HG03060 (cell line): ENCODE measurements around the gene NELL2.

ENCODE experiments used
- ATAC-seq: cut with Tn5 transposase; IDR thresholded peaks from one replicate; pipeline ENCODE4 v1.9.1; 2021; ENCODE audit warnings: low read depth, moderate number of reproducible peaks; ENCODE audit not compliant: unreplicated experiment

The NELL2 gene

DNA sequence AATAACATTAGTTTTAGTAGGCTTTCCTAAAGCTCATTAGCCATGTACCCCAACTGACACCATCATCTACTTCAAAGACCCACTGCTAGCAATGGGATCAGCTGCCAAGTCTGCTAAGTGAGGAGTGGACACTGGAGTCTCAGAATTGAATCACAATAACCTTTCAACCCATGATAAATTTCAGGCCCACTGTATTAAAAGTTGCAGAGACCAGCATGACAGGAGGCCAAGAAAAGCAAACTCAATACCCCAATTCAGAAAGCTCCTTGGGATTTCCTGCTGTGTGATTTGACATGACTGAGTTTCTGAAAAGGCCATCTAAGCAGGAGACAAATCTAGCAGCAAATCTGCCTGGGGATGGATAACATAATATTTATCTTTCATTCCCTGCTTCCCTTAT lies 320.7 kb downstream of the NELL2 start:
- no peak for ATAC-seq

DNA sequence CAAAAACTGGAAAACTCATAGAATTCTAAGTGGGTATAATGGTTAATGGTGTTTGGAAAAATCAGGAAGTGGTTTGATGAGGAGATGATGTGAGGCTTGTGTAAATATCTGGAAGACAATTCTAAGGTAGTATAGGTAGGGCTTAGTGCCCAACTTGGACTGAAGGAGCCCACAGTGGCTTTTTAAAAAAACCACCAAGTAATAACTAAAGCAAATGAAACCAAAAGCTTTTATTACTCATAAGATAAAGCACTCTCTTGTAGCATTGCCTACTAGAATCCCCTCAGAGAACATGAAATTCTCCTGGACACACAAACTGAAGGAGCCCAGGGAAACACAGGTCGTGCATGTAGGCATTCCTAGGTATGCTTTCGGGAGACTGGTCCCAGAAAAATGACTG lies 324.5 kb downstream of the NELL2 start:
- ATAC-seq = no peak

GRCh38 chr12:44550377-44550776 lies 325.7 kb downstream of the NELL2 start:
- ATAC-seq = no peak

- no peak for ATAC-seq
These were observed 330.1 kb downstream of the NELL2 start for GRCh38 chr12:44546060-44546459.

DNA sequence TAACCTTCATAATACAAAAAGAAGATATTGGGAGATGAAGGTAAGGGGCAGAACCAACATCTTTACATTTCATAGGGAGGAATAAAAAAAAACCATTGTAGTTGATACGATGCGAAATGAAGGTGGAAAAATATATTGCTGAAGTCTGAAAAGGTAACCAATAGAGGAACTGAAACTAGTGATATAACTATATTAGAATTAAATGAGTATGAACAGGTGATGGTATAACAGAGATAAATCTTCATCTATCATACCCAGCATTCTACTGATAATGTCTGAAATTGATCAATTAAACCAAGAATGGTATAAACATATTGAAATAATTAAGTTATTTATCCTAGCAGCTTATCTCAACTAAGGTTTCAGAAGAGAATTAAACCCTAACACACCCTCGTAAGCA lies 332.1 kb downstream of the NELL2 start:
- no peak for ATAC-seq

- no peak for ATAC-seq
These were observed 333.4 kb downstream of the NELL2 start for GRCh38 chr12:44542716-44543115.

DNA sequence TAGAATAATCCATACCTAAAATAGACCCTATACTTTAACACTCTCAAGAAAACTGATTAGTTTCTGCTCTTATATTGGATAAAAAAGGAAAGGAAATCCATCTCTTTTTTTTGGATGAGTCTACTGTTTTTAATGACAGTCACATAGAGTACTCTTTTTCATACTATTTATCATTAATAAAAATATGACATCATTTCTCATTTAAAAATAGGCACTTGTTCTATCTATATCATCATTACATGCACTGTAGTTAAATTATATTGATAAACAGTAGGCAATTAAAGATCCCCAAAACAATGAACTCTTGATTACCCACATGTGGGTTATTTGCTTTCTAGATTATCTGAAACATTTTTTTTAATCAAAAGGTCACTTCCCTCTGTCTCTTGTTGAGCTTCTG lies 338.8 kb downstream of the NELL2 start:
- no peak for ATAC-seq

- ATAC-seq = no peak
These were observed 343.2 kb downstream of the NELL2 start for GRCh38 chr12:44532940-44533339.

GRCh38 chr12:44531320-44531971 lies 344.7 kb downstream of the NELL2 start:
- ATAC-seq = no peak

GRCh38 chr12:44526655-44527182 lies 349.4 kb downstream of the NELL2 start:
- ATAC-seq = no peak

GRCh38 chr12:44525806-44526654 lies 350.1 kb downstream of the NELL2 start:
- ATAC-seq = no peak

- no peak for ATAC-seq
These were observed 352.3 kb downstream of the NELL2 start for GRCh38 chr12:44523828-44524227.

GRCh38 chr12:44521702-44522101 lies 354.4 kb downstream of the NELL2 start:
- ATAC-seq = no peak

GRCh38 chr12:44519931-44520330 lies 356.2 kb downstream of the NELL2 start:
- ATAC-seq = no peak

DNA sequence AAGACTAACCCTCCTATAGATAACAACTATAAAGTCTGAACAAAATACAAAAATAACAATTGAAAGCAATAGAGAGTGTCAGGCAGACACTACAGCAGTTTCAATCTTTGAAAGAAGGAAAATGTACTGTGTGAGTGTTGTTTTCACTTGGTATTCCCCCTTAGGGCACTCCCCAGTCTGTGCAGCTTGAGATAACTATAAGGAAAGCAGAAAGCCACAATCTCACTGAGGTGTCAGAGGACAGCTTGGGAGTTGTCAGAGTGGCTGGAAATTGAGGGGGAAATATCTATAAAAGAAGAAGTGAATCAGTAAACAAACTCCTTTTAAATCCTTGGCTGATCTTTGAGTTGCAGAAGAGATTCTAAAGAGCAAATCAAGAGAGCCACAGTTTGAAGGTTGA lies 364.8 kb downstream of the NELL2 start:
- no peak for ATAC-seq

DNA sequence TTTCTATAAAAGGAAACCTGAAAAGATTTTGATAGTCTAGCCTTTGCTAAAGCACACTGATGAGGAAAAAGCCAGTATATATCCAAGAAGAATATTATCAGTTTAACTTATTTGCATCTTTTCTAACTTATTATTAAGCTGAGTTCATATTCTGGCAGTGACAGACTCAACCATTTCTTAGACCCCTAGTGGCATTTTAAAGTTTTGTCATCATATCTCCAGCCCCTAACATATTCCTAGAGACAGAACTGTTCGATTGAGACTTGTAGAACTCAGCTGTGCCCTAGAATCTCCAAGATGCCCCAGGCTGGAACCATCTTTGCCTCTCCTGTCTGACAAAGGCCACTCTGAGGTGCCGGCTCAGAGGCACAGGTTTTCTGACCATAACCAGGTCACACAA lies 365.6 kb downstream of the NELL2 start:
- no peak for ATAC-seq

DNA sequence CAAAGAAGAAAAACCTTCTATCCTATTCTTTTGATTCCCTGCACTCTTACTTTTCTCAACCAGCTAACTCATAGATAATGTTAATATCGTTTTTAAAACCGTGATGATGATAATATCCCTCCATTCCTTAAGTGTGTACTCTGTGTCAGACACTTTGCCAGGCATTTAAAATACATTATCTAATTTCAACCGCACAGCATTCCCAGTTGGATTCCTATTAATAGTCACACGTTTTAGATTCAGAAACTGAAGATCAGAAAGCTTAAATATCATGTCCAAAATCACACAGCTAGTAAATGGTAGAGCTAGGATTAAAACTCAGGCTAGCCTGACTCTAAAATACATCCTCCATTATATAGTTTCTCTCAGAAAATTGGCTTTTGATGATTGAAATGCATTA lies 366.0 kb downstream of the NELL2 start:
- ATAC-seq = no peak

DNA sequence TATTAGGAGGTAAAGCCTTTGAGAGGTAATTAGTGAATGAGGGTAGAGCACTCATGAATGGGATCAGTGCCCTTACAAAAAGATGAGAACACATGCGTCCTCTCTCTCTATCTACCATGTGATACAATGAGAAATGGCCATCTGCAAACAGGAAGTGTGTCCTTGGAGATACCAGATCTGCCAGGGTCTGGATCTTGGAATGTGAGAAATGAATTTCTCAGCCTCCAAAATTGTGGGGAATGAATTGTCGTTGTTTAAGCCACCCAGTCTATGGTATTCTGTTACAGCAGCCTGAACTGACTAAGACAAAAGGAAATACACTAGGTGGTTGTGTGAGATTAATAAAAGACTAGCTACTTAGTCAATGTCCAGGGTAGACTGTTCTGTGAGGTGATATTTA lies 366.6 kb downstream of the NELL2 start:
- ATAC-seq = no peak

DNA sequence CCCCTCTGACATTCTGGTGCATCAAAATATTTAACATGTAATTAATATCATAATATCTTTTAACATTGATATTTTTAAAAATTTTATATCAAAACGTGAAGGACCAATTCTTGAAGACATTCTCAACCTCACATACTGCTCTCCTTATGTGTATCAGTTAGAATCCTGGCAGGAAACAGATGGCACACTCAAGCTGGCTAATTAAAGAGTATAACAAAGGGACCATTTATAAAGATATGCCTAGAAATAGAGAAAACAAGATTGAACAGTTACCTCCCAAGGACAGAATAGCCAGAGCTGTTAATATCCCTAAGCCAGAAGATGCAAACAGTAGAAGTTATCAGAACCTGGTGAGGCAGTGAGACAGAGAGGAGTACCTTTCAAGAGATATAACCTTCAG lies 368.7 kb downstream of the NELL2 start:
- no peak for ATAC-seq

GRCh38 chr12:44504799-44505198 lies 371.3 kb downstream of the NELL2 start:
- no peak for ATAC-seq

GRCh38 chr12:44503329-44503728 lies 372.8 kb downstream of the NELL2 start:
- ATAC-seq = no peak

DNA sequence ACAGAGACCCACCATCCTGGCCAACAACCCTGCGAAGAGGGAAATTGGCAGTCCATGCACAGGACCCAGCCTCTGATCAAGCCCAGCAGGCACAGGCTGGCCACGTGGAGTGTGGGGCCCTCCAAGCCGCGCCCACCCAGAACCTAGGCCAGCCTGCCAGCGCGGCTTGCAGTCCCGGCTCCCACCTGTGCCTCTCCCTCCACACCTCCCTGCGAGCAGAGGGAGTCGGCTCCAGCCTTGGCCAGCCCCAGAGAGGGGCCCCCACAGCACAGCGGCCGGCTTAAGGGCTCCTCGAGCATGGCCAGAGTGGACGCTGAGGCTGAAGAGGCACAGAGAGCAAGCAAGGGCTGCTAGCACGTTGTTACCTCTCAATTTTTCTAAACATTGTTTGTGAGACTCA lies 373.4 kb downstream of the NELL2 start:
- no peak for ATAC-seq
